HG03469 (cell line): ENCODE measurements around the gene SLC1A6.
"Not testable (repeated sequence)": the region's sequence is repeated elsewhere in the genome, so short reads cannot be mapped to it uniquely, and the experiment has no call there.

Source experiments
- ATAC-seq: cut with Tn5 transposase; IDR thresholded peaks from one replicate; pipeline ENCODE4 v1.9.1; 2021; ENCODE audit warnings: mild to moderate bottlenecking, moderate library complexity, moderate number of reproducible peaks; ENCODE audit not compliant: unreplicated experiment

The SLC1A6 gene

DNA sequence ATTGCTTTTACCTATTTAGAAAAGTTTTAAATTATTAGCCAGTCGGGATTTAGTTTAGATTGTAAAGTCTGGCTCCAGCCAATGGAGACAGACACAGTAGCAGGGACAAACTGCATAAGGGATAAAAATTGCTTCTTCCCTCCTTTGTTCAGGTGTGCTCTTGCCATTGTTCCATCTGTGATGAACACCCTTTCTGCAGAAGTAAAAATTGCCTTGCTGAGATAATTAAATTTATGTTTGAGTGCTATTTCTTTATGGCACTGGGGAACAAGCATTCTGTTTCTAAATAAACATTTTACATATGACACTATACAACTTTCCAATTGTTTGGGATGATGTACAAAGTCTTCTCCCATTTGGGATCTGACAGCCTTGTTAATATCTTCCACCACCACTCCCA is 20.4 kb downstream of the SLC1A6 start:
- no peak for ATAC-seq

DNA sequence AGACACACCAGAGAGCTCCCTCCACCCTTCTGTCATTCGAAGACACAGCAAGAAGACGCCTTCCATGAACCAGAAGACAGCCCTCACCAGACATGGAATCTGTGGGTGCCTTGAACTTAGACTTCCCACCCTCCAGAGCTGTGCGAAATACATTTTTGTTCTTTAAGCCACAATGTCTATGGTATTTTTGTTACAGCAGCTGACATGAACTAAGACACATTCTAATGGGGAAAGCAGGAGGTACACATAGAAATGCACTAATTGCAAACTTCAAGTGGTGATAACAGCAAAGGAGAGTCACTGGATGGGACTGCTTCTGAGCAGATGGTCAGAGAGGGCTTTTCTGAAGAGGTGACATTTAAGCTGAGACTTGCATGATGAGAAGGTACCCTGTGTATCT is 22.2 kb downstream of the SLC1A6 start:
- ATAC-seq, result no peak

DNA sequence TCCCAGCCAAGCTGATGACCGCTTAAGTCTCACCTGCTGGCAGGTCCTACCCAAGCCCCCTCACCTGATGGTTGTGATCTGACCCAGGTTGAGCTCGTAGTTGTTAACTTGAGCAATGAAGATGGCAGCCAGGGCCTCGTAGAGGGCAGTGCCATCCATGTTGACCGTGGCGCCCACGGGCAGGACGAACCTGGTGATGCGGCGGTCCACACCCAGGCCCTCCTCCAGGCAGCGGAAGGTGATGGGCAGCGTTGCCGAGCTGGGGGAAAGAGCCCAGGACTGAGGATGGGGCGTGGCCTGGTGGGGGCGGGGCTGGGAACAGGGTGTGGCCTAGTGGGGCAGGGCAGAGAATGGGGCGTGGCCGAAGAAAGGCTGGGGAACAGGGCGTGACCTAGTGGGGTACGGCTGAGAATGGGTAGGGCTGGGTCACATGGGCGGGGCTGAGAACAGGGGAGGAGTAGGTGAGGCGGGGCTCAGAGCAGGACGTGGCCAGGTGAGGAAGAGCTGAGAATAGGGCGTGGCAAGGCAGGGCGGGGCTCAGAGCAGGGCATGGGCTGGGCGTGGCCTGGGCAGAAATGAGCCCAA is 25.5 kb downstream of the SLC1A6 start:
- no peak for ATAC-seq

GRCh38 chr19:14952767-14953166 is 26.9 kb downstream of the SLC1A6 start:
- no peak for ATAC-seq

GRCh38 chr19:14950421-14950820 is 29.2 kb downstream of the SLC1A6 start:
- no peak for ATAC-seq

GRCh38 chr19:14949876-14950275 is 29.8 kb downstream of the SLC1A6 start:
- ATAC-seq, result no peak

- ATAC-seq, result not testable (repeated sequence)
Observed at GRCh38 chr19:14949413-14949812, 30.3 kb downstream of the SLC1A6 start.

- no peak for ATAC-seq
Observed at GRCh38 chr19:14944456-14944855, 35.2 kb downstream of the SLC1A6 start.

DNA sequence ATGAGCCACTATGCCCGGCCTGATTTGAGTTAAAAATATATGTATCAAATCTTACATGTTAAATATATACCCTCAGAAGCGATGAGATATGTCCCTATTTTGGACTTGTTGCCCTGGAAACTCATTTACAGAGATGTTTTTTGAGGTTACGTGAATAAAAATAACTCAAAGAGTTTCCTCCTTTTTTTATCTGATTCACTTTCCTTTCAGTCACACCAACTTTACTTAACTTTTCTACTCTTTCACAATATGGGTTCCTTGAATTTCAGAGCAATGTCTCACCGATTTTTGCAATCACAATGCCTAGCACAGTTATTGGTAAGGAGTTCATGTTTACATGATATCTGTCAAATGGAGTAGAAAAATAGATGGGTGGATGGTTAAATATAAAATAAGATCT is 36.1 kb downstream of the SLC1A6 start:
- ATAC-seq, result no peak

DNA sequence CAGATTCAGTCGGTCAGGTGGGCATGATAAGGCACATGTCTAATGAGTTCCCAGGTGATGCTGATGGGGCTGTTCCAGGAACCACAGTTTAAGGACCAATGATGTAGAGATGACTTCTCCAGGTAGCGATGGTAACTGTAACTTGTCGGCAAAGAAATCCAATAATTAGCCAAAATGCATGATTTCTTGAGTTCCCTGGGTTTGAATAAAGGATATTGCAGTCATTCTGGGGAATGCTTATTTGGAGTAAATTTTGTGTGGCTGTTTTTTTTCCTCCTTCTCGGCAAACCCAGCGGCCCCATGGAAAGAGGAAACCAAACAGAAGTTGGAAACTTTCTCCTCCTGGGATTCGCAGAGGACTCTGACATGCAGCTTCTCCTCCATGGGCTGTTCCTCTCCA is 38.5 kb downstream of the SLC1A6 start, which contains the start of gene OR7C2:
Gene OR7C2 (plus strand): TSS at position 301 of the 400 bp plus-strand sequence. CDS start 0 bp downstream, at position 301.
- no peak for ATAC-seq

GRCh38 chr19:14940266-14940665 is 39.4 kb downstream of the SLC1A6 start:
- no peak for ATAC-seq

GRCh38 chr19:14933506-14933905 is 46.2 kb downstream of the SLC1A6 start:
- no peak for ATAC-seq

DNA sequence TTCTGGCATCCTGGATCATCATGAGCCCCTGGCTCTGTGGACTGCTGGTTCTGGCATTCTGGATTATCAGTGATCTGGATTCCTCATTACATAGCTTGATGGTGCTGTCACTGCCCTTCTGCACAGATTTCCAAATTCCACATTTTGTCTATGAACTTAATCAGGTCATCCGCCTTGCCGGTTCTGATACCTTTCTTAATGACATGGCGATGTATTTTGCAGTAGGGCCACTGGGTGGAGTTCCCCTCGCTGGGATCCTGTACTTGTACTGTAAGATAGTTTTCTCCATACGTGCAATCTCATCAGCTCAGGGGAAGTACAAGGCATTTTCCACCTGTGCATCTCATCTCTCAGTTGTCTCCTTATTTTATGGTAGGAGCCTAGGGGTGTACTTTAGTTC is 62.8 kb downstream of the SLC1A6 start:
- ATAC-seq, result no peak

GRCh38 chr19:14915116-14915515 is 64.5 kb downstream of the SLC1A6 start:
- no peak for ATAC-seq

- no peak for ATAC-seq
Observed at GRCh38 chr19:14906711-14907110, 73.0 kb downstream of the SLC1A6 start.

- no peak for ATAC-seq
Observed at GRCh38 chr19:14901675-14902260, 77.9 kb downstream of the SLC1A6 start.
